PC-3 (cell line): ENCODE data around the gene CATSPERZ. TPM values are rescaled to one million over a fixed set of nuclear protein-coding genes. Genes with fewer than 3 reads are reported as not detected.

Experiments
- ATAC-seq: fragments of 200-7000 bp; cut with Tn5 transposase; 2 replicates; pipeline ENCODE4 v1.9.1; 2020; ENCODE audit warnings: mild to moderate bottlenecking, moderate library complexity
- BruUV-seq: library from RNA; stranded (reverse); fragments of 400-500 nt; replicated peaks from 2 replicates; lab custom pipeline; 2021; lab: Mats Ljungman, UMichigan
- CTCF ChIA-PET: fragments of 300-600 bp; sonication (Branson Sonifier 250); formaldehyde crosslinking; loops from one replicate; lab custom pipeline; 2022; ENCODE audit warnings: antibody characterized with exemption; lab: Charles Lee
- POLR2A ChIA-PET: fragments of 300-600 bp; sonication (Branson Sonifier 250); formaldehyde crosslinking; loops from one replicate; lab custom pipeline; 2022; ENCODE audit warnings: antibody characterized with exemption; ENCODE audit not compliant: unreplicated experiment; lab: Charles Lee
- DNase-seq: peaks from one replicate; pipeline ENCODE4 v3.0.0-alpha.2; 2015
- H2AFZ ChIP-seq: fragments of 300-600 bp; sonication (generic); 2 replicates; pipeline ENCODE4 v1.6.0; 2016; ENCODE audit warnings: antibody characterized with exemption, low read length
- H3F3A ChIP-seq: fragments of 300-600 bp; sonication (generic); one replicate; pipeline ENCODE4 v1.6.0; 2017; ENCODE audit warnings: antibody characterized with exemption, low read length, control low read depth, mild to moderate bottlenecking; ENCODE audit not compliant: unreplicated experiment
- H3K27ac ChIP-seq: fragments of 300-600 bp; sonication (generic); 2 replicates; pipeline ENCODE4 v1.5.1; 2016; ENCODE audit warnings: mild to moderate bottlenecking, low read length
- H3K27me3 ChIP-seq: fragments of 300-600 bp; sonication (generic); 2 replicates; pipeline ENCODE4 v1.6.1; 2016; ENCODE audit warnings: low read length, mixed read lengths
- H3K36me3 ChIP-seq: fragments of 300-600 bp; sonication (generic); 2 replicates; pipeline ENCODE4 v1.6.1; 2016; ENCODE audit warnings: low read depth, mixed run types, low read length, mixed read lengths
- H3K4me1 ChIP-seq: fragments of 300-600 bp; sonication (generic); 2 replicates; pipeline ENCODE4 v1.5.1; 2016; ENCODE audit warnings: low read length; ENCODE audit not compliant: insufficient read depth
- H3K4me2 ChIP-seq: fragments of 300-600 bp; sonication (generic); 2 replicates; pipeline ENCODE4 v1.6.0; 2016; ENCODE audit warnings: low read length
- H3K4me3 ChIP-seq: fragments of 300-600 bp; sonication (generic); 2 replicates; pipeline ENCODE4 v1.5.1; 2016; ENCODE audit warnings: mild to moderate bottlenecking, low read length, mixed read lengths
- H3K79me2 ChIP-seq: fragments of 300-600 bp; sonication (generic); 2 replicates; pipeline ENCODE4 v1.6.1; 2017; ENCODE audit warnings: low read length, mixed read lengths
- H3K9ac ChIP-seq: fragments of 300-600 bp; sonication (generic); 2 replicates; pipeline ENCODE4 v1.6.0; 2016; ENCODE audit warnings: mild to moderate bottlenecking, low read length
- H3K9me2 ChIP-seq: fragments of 300-600 bp; sonication (generic); replicated peaks from 2 replicates; pipeline ENCODE4 v1.6.1; 2016; ENCODE audit warnings: mixed run types, low read length, mixed read lengths
- H3K9me3 ChIP-seq: fragments of 300-600 bp; sonication (generic); 2 replicates; pipeline ENCODE4 v1.6.1; 2016; ENCODE audit warnings: low read length, mixed read lengths
- H4K20me1 ChIP-seq: fragments of 300-600 bp; sonication (generic); 2 replicates; pipeline ENCODE4 v1.6.1; 2016; ENCODE audit warnings: low read length, mixed read lengths
- EZH2 ChIP-seq: fragments of 300-600 bp; sonication (generic); IDR thresholded peaks from one replicate; pipeline ENCODE4 v1.6.1; 2017; ENCODE audit warnings: antibody characterized with exemption, mild to moderate bottlenecking, low read length; ENCODE audit not compliant: unreplicated experiment
- EZH2phosphoT487 ChIP-seq: fragments of 300-600 bp; sonication (generic); IDR thresholded peaks from 2 replicates; pipeline ENCODE4 v1.6.1; 2018; ENCODE audit warnings: mild to moderate bottlenecking, antibody characterized with exemption, low read length, borderline replicate concordance
- intact Hi-C: fragments of 100-400 bp; cut with micrococcal nuclease; formaldehyde crosslinking; loops from 2 replicates; pipeline ENCODE4 v1.9.0; 2023
- total RNA-seq: library from RNA; depleted of rRNA; stranded (reverse); fragments of >200 nt; gene quantifications from 2 replicates; pipeline ENCODE4 v1.2.3, GENCODE V29; 2014
- TF ChIP-seq, protein P1 (sequence below): fragments of 300-600 bp; sonication (generic); conservative IDR thresholded peaks from 2 replicates; pipeline ENCODE4 v1.5.1; 2017; ENCODE audit warnings: antibody characterized with exemption, low read depth, mild to moderate bottlenecking, low read length

Gene CATSPERZ
- total RNA-seq, 1 experiment from 2014 or later = 9.2 TPM

DNA sequence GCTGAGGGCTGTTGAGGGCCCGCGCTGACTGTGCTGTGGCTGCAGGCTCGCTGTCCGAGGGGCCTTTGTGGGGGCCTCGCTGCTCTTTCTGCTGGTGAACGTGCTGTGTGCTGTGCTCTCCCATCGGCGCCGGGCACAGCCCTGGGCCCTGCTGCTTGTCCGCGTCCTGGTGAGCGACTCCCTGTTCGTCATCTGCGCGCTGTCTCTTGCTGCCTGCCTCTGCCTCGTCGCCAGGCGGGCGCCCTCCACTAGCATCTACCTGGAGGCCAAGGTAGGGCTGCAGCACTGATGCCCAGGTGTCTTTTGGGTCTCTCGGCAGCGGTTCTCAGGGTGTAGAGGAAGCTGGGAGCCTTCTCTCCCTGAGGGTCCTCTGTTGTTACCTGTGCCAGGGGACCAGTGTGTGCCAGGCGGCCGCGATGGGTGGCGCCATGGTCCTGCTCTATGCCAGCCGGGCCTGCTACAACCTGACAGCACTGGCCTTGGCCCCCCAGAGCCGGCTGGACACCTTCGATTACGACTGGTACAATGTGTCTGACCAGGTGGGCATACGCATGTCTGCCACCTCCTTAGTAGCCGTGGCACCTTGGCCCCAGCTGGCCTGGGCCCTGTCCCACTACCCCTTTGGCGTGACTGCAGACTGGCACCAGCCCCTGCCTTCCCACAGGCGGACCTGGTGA is 12.3 kb upstream of the CATSPERZ start:
- intact Hi-C loops = no loop called here
- Histone ChIP-seq H2AFZ (no peak overlapping the region), H3K9ac (no peak overlapping the region), H3K4me3 (no peak overlapping the region), H4K20me1 (no peaks in the 10 kb centered on the region), H3K27ac (no peak overlapping the region), H3K36me3 (no peaks in the 10 kb centered on the region), H3K4me1 (peaks cover 18% of the 10 kb centered on the region), H3K4me2 (no peak overlapping the region), H3K27me3 (peaks cover 20% of the 10 kb centered on the region), H3K9me2 (no peaks in the 10 kb centered on the region), H3K79me2 (peaks cover 28% of the 10 kb centered on the region), H3K9me3 (no peaks in the 10 kb centered on the region), H3F3A (no peaks in the 10 kb centered on the region)
- DNase-seq (no peak), ATAC-seq (no peak)
- no peak for TF ChIP-seq EZH2
- TF ChIP-seq, protein P1, sequence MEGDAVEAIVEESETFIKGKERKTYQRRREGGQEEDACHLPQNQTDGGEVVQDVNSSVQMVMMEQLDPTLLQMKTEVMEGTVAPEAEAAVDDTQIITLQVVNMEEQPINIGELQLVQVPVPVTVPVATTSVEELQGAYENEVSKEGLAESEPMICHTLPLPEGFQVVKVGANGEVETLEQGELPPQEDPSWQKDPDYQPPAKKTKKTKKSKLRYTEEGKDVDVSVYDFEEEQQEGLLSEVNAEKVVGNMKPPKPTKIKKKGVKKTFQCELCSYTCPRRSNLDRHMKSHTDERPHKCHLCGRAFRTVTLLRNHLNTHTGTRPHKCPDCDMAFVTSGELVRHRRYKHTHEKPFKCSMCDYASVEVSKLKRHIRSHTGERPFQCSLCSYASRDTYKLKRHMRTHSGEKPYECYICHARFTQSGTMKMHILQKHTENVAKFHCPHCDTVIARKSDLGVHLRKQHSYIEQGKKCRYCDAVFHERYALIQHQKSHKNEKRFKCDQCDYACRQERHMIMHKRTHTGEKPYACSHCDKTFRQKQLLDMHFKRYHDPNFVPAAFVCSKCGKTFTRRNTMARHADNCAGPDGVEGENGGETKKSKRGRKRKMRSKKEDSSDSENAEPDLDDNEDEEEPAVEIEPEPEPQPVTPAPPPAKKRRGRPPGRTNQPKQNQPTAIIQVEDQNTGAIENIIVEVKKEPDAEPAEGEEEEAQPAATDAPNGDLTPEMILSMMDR = no peak
- no peak for TF ChIP-seq EZH2phosphoT487
- POLR2A ChIA-PET = no interaction called here
- no TSS peak for BruUV-seq
- CTCF ChIA-PET = no interaction called here

DNA sequence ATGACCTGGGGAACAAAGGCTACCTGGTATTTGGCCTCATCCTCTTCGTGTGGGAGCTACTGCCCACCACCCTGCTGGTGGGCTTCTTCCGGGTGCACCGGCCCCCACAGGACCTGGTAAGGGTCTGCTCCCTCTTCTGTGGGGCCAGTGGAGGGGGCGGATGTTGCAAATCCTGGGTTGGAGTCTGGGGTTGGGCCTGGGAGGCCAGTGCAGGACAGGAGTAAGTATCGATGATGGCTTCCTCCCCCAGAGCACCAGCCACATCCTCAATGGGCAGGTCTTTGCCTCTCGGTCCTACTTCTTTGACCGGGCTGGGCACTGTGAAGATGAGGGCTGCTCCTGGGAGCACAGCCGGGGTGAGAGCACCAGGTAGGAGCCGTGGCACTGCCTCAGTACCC is 11.8 kb upstream of the CATSPERZ start:
- Histone ChIP-seq H3K79me2 (peaks cover 23% of the 10 kb centered on the region), H3K4me1 (peaks cover 14% of the 10 kb centered on the region), H3F3A (no peaks in the 10 kb centered on the region), H3K27ac (no peak overlapping the region), H3K36me3 (no peaks in the 10 kb centered on the region), H2AFZ (no peak overlapping the region), H4K20me1 (no peaks in the 10 kb centered on the region), H3K9me2 (no peaks in the 10 kb centered on the region), H3K4me3 (no peak overlapping the region), H3K9me3 (no peaks in the 10 kb centered on the region), H3K27me3 (peaks cover 20% of the 10 kb centered on the region), H3K9ac (no peak overlapping the region), H3K4me2 (no peak overlapping the region)
- BruUV-seq = no TSS peak
- CTCF ChIA-PET = interaction anchor here (1.4 kb wide), 1 partner anchor 12 kb away, joined by 4 read pairs; the partner anchor contains the start of gene CATSPERZ
- DNase-seq (no peak), ATAC-seq (no peak)
- POLR2A ChIA-PET = no interaction called here
- intact Hi-C loops = no loop called here
- no peak for TF ChIP-seq EZH2
- TF ChIP-seq, protein P1 = no peak
- no peak for TF ChIP-seq EZH2phosphoT487

DNA sequence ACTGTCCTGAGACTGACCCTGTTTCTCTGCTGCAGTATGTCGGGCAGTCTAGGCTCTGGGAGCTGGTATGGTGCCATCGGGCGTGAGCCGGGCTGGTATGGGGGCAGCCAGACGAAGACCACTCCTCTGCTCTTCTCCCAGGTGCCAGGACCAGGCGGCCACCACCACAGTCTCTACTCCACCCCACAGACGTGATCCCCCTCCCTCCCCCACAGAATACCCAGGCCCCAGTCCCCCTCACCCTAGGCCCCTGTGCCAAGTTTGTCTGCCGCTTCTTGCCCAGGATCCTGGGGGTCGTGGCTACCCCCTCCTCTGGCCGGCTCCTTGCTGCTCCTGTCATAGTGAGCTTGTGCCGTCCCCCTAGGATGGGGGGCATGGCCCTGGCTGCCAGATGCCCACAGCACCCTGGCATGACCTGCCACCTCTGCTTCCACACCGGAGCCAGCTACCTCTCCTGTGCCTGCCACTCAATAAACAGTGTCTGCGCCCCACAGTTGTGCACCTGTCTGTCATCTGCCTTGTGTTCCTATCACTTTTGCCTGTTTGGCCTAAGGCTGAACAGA is 11.1 kb upstream of the CATSPERZ start:
- CTCF ChIA-PET = interaction anchor here (1.4 kb wide), 1 partner anchor 11 kb away, joined by 4 read pairs; the partner anchor contains the start of gene CATSPERZ
- Histone ChIP-seq H3K9me2 (no peaks in the 10 kb centered on the region), H3F3A (no peaks in the 10 kb centered on the region), H4K20me1 (no peaks in the 10 kb centered on the region), H3K36me3 (no peaks in the 10 kb centered on the region), H3K9ac (no peak overlapping the region), H3K4me3 (no peak overlapping the region), H2AFZ (no peak overlapping the region), H3K79me2 (peaks cover 15% of the 10 kb centered on the region), H3K4me1 (peaks cover 8% of the 10 kb centered on the region), H3K27ac (no peak overlapping the region), H3K4me2 (no peak overlapping the region), H3K27me3 (peaks cover 20% of the 10 kb centered on the region), H3K9me3 (no peaks in the 10 kb centered on the region)
- intact Hi-C loops = no loop called here
- no peak for DNase-seq
- no peak for ATAC-seq
- TF ChIP-seq EZH2phosphoT487 (no peak), EZH2 (no peak)
- TF ChIP-seq, protein P1 = no peak
- POLR2A ChIA-PET = no interaction called here
- BruUV-seq = no TSS peak
